Measurements from ENCODE around the gene POLR3H. TPM values are rescaled to one million over a fixed set of nuclear protein-coding genes. Genes with fewer than 3 reads are reported as not detected.

Gene POLR3H
- total and polyA plus RNA-seq, 10 of the 15 experiments (the other 5 are each of a cell fraction or from before 2014, with no cell fraction given): 3.5 to 62.7 (median 24.6) TPM

DNA sequence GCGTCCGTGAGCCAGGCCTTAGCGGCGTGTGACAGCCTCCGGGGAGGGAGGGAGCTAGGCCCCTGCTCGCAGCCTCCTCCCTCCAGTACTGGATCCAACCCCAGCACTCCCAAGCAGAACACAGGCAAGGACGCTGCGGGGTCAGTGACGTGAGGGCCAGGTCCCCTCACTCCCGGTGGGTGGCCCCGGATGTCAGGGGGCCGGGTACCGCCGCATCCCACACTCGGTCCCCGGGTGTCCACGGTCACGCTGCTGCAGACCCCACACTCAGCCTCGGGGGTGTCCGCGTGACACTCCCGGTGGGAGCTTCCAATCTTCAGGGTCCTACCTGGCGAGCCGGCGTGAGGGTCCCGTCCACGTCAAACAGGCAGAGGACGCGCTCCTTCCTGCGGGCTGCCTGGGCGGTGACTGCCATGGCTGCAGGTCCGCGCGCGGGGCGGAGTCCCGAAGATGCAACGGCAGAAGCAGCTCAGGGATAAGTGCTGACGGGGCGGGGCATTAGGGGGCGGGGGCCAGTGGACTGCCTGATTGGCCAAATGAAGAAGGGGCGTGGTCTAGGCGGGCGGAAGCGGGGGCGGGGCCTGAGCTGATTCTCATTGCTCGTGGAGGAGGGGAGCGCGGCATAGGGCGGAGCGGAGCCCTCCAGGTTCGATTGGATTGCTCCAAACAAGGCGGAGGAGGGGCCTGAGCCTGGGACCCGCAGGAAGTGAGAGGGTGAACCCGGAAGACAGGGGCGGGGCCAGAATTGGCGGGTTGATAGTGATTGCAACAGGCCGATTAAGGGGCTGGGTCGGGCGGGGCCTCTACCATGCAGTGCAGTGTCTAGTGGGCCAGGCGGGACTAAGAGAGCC lies 45.3 kb upstream of the POLR3H start, which contains the start of gene PMM1:
PMM1 (minus strand) TSS at position 450 of the 851 bp plus-strand sequence; CDS start at position 415, 35 bp downstream.
- Histone ChIP-seq H3K36me3 (ENCODE audit: control insufficient read depth in 2 of 2, insufficient read depth in 2 of 2, low read length in 1 of 2) (no peaks in the 10 kb centered on the region), H3K9me3 (replicated peaks; ENCODE audit: control insufficient read depth, insufficient read depth, low read length) (no peaks in the 10 kb centered on the region), H3K4me3 (peak within 1 kb of the TSS; percentile 94), H3K79me2 (ENCODE audit: control insufficient read depth, insufficient read depth, low read length) (peaks cover 3% of the 10 kb centered on the region), H4K20me1 (ENCODE audit: control insufficient read depth, insufficient read depth) (no peaks in the 10 kb centered on the region), H3K27ac (ENCODE audit: control insufficient read depth, insufficient read depth) (peak within 1 kb of the TSS; percentile 66), H3K4me1 (ENCODE audit: control insufficient read depth, insufficient read depth, low read length) (peaks cover 3% of the 10 kb centered on the region; the same call in 1 of the 2 replicates), H2AFZ (ENCODE audit: control insufficient read depth, low read depth, low read length) (peak within 1 kb of the TSS; percentile 91), H3K4me2 (ENCODE audit: control insufficient read depth, insufficient read depth) (peak within 1 kb of the TSS; percentile 72), H3K9ac (ENCODE audit: control insufficient read depth, insufficient read depth, low read length) (peak within 1 kb of the TSS; percentile 74), H3K27me3 (replicated peaks in 1 of 2; ENCODE audit: control insufficient read depth in 2 of 2, insufficient read depth in 2 of 2, low read length in 1 of 2) (no peaks in the 10 kb centered on the region)
- POLR2A ChIA-PET: interaction anchor here (0.5 to 3.3 kb wide), 29 partner anchors 9 to 1517 kb away, joined by 3 to 74 read pairs (median 4); partner anchors contain the start of genes ACO2, DESI1, PHF5A and POLR3H
- SMC1A ChIA-PET (ENCODE audit: uncharacterized antibody, unreplicated experiment): interaction anchor here (0.6 to 4.6 kb wide), 8 partner anchors 8 to 177 kb away, joined by 3 to 22 read pairs (median 4); partner anchors contain the start of gene POLR3H
- in situ Hi-C loops (cut with MboI) (no loop called here), intact Hi-C loops (cut with micrococcal nuclease; ENCODE audit: unreplicated experiment) (loop anchor here (1.0 kb wide), 1 partner anchor 30 kb away; no protein-coding TSS in a partner anchor)
- peak; percentile 98 for ATAC-seq
- peak; percentile 98 for DNase-seq (ENCODE audit: low read depth, low spot score)
- RAD21 ChIA-PET (ENCODE audit: unreplicated experiment): interaction anchor here (0.6 to 2.5 kb wide), 14 partner anchors 8 to 774 kb away, joined by 3 to 24 read pairs (median 5); partner anchors contain the start of genes DESI1, POLR3H, TEF and XRCC6
- peak; percentile 99 for FAIRE-seq
- BruUV-seq (replicated peaks): no TSS peak
- under 1% methylated on average over 50 of the region's 61 CpGs for WGBS (ENCODE audit: insufficient coverage, insufficient replicate concordance, low lambda C conversion rate, missing lambda C conversion rate)
- CTCF ChIA-PET: interaction anchor here (0.6 to 4.9 kb wide), 15 partner anchors 9 to 185 kb away, joined by 3 to 29 read pairs (median 6); partner anchors contain the start of genes DESI1, POLR3H and XRCC6
- no peak for TF ChIP-seq IRF4 (IDR thresholded peaks at IDR 0.05; ENCODE audit: low read depth, low read length)
- 0 out of 2 replicates have a peak, but pooled peaks have one; percentile 12 for TF ChIP-seq PAX5 (IDR thresholded peaks at IDR 0.05; ENCODE audit: borderline replicate concordance, low read depth, low read length)
- TF ChIP-seq, protein P1, sequence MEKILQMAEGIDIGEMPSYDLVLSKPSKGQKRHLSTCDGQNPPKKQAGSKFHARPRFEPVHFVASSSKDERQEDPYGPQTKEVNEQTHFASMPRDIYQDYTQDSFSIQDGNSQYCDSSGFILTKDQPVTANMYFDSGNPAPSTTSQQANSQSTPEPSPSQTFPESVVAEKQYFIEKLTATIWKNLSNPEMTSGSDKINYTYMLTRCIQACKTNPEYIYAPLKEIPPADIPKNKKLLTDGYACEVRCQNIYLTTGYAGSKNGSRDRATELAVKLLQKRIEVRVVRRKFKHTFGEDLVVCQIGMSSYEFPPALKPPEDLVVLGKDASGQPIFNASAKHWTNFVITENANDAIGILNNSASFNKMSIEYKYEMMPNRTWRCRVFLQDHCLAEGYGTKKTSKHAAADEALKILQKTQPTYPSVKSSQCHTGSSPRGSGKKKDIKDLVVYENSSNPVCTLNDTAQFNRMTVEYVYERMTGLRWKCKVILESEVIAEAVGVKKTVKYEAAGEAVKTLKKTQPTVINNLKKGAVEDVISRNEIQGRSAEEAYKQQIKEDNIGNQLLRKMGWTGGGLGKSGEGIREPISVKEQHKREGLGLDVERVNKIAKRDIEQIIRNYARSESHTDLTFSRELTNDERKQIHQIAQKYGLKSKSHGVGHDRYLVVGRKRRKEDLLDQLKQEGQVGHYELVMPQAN (conservative IDR thresholded peaks at IDR 0.05): peak; percentile 86; the same call in 1 of the 2 replicates
- peak; percentile 37; the same call in 1 of the 2 replicates for TF ChIP-seq GABPA (IDR thresholded peaks at IDR 0.05; ENCODE audit: low read depth)
- TF ChIP-seq POLR2A (IDR thresholded peaks at IDR 0.05; ENCODE audit: low read depth, low read length): peak; percentile 96
- TF ChIP-seq SIN3A (IDR thresholded peaks at IDR 0.05; ENCODE audit: low read depth, low read length): no peak
- TF ChIP-seq CREB1 (IDR thresholded peaks at IDR 0.05; ENCODE audit: low read depth): no peak
- TF ChIP-seq BHLHE40 (IDR thresholded peaks at IDR 0.05; ENCODE audit: borderline replicate concordance in 1 of 2, low read depth in 2 of 2, low read length in 1 of 2): 0 out of 4 replicates have a peak, but pooled peaks have one; percentile 6 to 26
- peak; percentile 79 for TF ChIP-seq SP1 (IDR thresholded peaks at IDR 0.05; ENCODE audit: low read depth, low read length)
- TF ChIP-seq HDAC6 (IDR thresholded peaks at IDR 0.05; ENCODE audit: unreplicated experiment): no peak
- TF ChIP-seq PKNOX1 (IDR thresholded peaks at IDR 0.05): peak; percentile 18; the same call in 1 of the 2 replicates
- TF ChIP-seq MAX (IDR thresholded peaks at IDR 0.05; ENCODE audit: low read depth, low read length): peak; percentile 33; the same call in 1 of the 2 replicates
- 0 out of 2 replicates have a peak, but pooled peaks have one; percentile 7 for TF ChIP-seq NBN (IDR thresholded peaks at IDR 0.05)
- TF ChIP-seq DPF2 (IDR thresholded peaks at IDR 0.05): peak; percentile 26; the same call in 1 of the 2 replicates
- TF ChIP-seq NR2C2 (IDR thresholded peaks at IDR 0.05; ENCODE audit: borderline replicate concordance, control insufficient read depth, insufficient read length, low read depth): no peak
- 0 out of 4 replicates have a peak, but pooled peaks of 1 of the 2 experiments have one; percentile 9 for TF ChIP-seq IKZF2 (IDR thresholded peaks at IDR 0.05)
- TF ChIP-seq MXI1 (IDR thresholded peaks at IDR 0.05; ENCODE audit: low read depth, low read length): peak; percentile 52; the same call in 1 of the 2 replicates
- peak in 1 of 2 experiments; percentile 78; a peak in 2 of 3 replicates for TF ChIP-seq EGR1 (IDR thresholded peaks at IDR 0.05; ENCODE audit: borderline replicate concordance in 1 of 2, low read depth in 2 of 2, low read length in 2 of 2)
- TF ChIP-seq ZNF207 (IDR thresholded peaks at IDR 0.05; ENCODE audit: borderline replicate concordance): 0 out of 2 replicates have a peak, but pooled peaks have one; percentile 24
- peak; percentile 36 for TF ChIP-seq IKZF1 (conservative IDR thresholded peaks at IDR 0.05)

Measured in GM12878 (cell line).